GM10266 (cell line): ENCODE data around the gene LGALS7B.

Experiments
- DNase-seq: peaks from one replicate; pipeline ENCODE4 v3.0.0; 2012; ENCODE audit errors: extremely low spot score
- TF ChIP-seq, protein P1 (sequence below): IDR thresholded peaks from 2 replicates; pipeline ENCODE4 v1.5.1; 2012; ENCODE audit warnings: mild to moderate bottlenecking, low read depth; ENCODE audit not compliant: control insufficient read depth, insufficient read depth; ENCODE audit errors: missing control alignments

The LGALS7B gene

DNA sequence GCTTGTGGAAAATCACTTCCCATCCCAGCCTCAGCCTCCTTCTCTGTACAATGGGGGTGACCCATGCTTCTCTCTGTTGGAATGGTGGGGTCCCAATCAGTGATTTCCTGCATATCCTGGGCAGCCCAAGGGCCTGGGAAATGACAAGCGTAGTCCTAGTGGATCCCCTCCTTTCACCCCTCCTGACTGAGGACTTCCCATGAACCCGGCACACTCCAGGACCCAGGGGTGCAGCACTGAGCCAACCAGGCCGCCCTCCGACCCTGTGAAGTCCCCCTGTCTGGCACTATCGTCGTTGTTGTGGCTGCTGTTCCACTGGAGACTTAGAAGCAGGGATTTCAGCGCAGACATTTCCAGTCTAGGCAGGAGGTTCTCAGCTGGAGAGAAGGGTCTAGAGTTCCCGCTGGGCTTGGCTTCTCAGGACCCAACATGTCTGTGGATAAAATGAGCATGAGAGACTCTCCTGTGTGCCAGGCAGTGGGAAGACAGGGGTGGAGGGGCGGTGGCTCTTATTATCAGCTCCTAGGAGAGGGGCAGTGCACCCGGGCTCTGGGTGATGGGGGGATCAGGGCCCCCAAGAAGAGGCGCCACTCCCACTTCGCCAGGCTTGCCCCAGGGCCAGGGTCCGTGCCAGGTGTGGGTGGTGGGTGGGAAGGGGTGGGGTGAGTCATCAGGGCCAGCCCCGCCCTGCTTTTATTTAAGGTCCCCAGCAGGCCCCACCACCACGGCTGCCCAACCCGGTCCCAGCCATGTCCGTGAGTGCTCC is at the start of gene LGALS7B:
TSS of gene LGALS7B (plus strand) at position 723 of the 766 bp plus-strand sequence. CDS start at position 750, 27 bp downstream.
- TF ChIP-seq, protein P1, sequence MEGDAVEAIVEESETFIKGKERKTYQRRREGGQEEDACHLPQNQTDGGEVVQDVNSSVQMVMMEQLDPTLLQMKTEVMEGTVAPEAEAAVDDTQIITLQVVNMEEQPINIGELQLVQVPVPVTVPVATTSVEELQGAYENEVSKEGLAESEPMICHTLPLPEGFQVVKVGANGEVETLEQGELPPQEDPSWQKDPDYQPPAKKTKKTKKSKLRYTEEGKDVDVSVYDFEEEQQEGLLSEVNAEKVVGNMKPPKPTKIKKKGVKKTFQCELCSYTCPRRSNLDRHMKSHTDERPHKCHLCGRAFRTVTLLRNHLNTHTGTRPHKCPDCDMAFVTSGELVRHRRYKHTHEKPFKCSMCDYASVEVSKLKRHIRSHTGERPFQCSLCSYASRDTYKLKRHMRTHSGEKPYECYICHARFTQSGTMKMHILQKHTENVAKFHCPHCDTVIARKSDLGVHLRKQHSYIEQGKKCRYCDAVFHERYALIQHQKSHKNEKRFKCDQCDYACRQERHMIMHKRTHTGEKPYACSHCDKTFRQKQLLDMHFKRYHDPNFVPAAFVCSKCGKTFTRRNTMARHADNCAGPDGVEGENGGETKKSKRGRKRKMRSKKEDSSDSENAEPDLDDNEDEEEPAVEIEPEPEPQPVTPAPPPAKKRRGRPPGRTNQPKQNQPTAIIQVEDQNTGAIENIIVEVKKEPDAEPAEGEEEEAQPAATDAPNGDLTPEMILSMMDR, result no peak
- DNase-seq, result no peak

DNA sequence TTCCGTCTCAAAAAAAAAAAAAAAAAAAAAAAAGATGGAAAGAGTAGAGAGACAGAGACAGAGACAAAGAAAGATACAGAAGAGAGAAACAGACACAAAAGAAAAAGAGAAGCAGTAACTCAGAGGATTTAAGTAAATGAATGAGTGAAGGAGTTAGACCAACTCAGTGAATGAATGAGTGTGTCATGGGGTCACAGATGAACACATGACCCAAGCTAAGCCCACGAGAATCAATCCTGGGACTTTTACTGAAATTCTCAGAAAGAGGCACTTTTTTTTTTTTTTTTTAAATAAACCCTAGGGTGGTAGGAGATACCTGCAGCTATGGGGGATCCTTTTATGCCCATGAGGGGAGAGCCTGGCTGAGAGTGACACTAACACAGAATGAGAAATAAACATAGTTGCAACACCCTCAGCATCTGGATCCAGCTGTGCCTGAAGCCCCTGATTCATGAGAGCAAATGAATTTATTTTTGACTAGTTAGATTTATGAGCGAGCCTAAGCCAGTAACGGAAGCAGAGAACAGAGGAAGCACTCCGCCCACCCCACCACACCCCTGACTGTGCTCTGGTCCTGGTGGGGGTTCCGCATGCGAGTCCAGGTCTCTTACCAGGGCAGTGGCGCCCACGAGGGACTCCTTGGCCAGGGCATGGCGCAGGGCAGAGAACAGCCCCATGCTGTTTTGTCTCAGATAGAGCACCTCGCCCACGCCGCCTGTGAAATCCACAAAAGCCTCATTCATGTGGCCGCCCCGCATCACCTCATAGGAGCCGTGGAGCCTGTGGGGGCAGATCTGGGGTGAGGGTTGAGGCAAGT is 49.4 kb upstream of the LGALS7B start:
- TF ChIP-seq, protein P1, result no peak

DNA sequence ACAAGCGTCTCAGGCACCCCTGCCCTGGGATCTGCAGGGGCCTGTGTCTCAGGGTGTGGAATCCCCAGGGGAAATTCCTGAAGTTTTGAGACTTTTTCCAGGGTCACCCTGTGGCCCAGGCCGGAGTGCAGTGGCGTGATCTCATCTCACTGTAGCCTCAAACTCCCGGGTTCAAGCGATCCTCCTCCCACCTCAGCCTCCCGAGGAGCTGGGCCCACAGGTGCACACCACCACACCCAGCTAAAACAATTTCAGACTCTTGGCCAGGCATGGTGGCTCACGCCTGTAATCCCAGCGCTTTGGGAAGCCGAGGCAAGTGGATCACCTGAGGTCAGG is 48.8 kb upstream of the LGALS7B start:
- no peak for DNase-seq

More for the DNA sequence above, 49.4 kb upstream of the LGALS7B start:
- no peak for DNase-seq

DNA sequence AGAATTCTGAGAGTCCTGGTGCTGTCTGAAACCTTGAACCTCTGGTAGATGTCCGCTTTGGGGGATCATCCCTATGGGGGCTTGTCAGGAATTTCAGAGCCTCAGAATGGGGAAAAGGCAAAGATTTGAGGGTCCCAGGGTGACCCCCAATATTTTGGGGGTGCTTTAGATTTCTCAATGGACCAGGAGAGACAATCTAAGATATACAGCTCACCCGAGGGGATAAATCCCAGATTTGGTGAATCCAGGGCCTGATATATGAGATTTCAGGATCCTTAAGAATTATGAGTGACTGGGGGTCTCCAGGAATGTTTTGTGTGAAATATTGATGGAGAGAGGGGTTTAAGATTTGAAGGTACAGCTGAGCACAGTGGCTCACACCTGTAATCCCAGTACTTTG is 48.1 kb upstream of the LGALS7B start:
- DNase-seq, result no peak
- TF ChIP-seq, protein P1, result no peak

More for the DNA sequence above, 48.8 kb upstream of the LGALS7B start:
- TF ChIP-seq, protein P1, result no peak

DNA sequence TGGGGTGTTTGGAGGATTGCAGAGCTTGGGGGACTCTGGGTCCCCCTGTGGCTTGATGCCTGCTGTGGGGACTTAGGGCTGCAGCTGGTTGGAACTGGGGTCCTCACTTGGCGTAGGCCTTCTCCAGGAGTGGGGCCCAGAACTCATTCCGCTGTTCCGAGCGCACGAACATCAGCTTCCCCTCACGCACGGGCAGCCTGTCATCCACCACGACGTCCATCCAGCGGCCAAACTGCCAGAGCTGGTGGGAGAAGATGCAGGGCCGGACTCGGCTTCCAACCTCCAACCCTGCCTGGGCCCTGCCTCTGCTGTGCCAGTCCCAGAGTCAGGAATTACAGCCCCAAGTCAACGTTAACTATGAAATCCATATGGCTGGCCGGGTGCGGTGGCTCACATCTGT is 47.3 kb upstream of the LGALS7B start:
- no peak for DNase-seq

DNA sequence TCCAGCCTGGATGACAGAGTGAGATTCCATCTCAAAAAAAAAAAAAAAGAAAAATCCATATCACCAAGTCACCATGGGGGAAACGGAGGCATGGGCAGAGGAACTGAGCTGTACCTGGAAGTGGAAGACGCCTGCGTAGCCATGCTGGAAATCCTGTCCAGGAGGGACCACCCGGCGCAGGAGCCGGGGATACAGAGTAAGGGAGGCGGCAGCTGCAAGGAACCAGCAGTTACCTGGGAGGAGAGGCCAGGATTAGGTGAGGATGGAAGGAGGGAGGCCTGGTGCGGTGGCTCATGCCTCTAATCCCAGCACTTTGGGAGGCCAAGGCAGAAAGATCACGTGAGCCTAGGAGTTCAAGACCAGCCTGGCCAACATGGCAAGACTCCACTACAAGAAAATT is 46.7 kb upstream of the LGALS7B start:
- TF ChIP-seq, protein P1, result no peak
- no peak for DNase-seq

More for the DNA sequence above, 47.3 kb upstream of the LGALS7B start:
- TF ChIP-seq, protein P1, result no peak

DNA sequence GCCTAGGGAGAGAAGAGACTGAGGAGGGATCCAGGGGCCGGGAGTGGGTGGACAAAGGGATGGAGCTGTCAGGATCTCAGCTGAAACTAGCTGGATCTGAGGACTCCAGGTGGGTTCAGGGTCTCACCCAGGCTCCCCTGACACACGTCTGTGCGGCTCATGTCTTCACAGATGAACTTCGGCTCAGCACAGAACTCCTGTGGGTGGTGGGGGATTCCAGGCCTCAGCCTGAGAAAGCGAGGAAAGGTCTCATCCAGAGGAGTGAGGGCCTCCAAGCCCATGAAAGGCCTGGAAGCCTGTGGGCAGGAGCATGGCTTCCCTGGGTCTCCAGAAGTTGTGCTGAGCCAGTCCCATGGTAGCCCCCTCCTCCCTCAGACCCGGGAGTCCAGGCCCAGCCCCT is 46.1 kb upstream of the LGALS7B start:
- no peak for DNase-seq
- TF ChIP-seq, protein P1, result no peak
